Mesenteric fat pad (tissue), 1 donor: ENCODE measurements around the gene PGS1. TPM values are rescaled to one million over a fixed set of nuclear protein-coding genes. Genes with fewer than 3 reads are reported as not detected.

Experiments
- DNase-seq: peaks from one replicate; pipeline ENCODE4 v3.0.0-alpha.2; 2020; ENCODE audit warnings: low spot score
- total RNA-seq: library from RNA; stranded (reverse); fragmentation: NEBNext Ultra II Directional; extraction: Animal tissue kit (Norgen Biotek cat#: 25700); gene quantifications from one replicate; pipeline ENCODE4 v1.2.1, GENCODE V29; 2021
- donor health status: DM: yes; HTN: yes; CAD: no.

PGS1 gene
- total RNA-seq, 1 donor from 2014 or later = 64.0 TPM

- DNase-seq = no peak
These were observed 9.8 kb downstream of the PGS1 start for GRCh38 chr17:78387977-78388941.

- DNase-seq = no peak
These were observed 12.0 kb downstream of the PGS1 start for GRCh38 chr17:78390241-78391050.

GRCh38 chr17:78391051-78391431 lies 12.6 kb downstream of the PGS1 start:
- no peak for DNase-seq

DNA sequence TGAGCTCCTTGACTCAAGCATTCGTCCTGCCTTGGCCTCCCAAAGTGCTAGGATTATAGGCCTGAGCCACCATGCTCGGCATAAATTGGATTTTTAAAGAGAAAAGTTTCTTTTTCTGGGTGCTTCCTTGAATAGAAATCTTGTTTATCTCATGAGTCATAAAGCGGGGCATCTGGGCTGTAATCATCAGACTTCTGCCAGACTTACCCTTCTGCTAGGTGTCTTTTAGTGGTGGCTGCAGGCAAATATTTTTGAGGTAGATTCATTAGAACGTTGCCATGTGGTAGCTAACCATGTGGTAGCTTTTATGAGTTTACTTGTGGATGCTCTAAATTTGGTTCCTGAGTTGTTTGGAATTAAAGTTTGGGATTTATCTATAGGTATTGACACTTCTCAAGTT lies 13.4 kb downstream of the PGS1 start:
- no peak for DNase-seq

DNA sequence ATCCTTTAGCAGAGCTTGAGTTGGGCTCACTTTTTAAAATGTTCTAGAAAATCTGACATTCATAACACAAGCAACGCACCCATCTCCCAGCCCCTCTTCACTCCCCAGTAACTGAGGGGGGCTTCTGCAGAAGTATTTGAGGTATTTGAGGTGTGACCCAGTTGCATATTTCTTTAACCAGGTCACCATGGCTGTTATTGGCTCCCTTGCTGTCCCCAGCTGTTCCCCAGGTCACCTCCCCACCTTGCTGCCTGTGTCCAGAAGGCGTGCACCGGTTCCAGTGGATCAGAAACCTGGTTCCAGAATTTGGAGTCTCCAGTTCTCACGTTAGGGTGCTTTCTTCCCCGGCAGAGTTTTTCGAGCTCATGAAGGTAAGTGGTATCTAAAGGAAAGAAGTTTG lies 13.8 kb downstream of the PGS1 start:
- no peak for DNase-seq

DNA sequence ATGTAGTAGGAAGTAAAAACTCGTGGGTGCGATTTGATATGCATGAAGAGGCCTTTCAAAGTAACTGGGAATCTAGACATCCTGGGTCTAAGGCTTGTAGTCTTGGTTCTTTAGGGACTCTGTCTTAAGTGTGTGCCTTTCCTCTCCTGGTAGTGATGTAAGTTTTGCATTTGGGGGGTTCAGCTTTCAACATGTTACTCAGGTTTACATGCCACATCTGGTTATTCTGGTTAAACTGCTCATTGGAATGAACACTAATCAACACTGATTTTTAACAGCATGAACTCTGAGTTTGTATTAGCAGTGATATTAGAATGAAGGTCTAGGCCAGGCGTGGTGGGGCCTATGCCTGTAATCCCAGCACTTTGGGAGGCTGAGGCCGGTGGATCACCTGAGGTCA lies 15.1 kb downstream of the PGS1 start:
- no peak for DNase-seq

DNA sequence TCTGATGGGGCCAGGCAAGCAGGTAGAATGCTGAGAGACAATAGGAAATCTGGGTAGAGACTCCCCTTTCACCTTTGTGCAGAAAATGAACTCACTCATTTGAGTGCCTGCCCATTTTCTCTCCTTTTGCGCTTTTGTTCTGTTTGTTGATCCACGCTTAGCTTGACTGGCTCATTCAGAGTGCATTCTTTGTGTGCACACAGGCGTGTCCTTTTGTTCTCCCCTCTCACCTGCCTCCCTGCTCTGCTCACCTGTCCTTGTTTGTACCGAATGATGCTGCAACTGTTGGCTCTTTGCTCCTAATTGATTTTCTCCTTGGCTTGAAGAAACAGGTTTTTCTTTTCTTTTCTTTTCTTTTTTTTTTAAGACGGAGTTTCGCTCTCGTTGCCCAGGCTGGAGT lies 15.8 kb downstream of the PGS1 start:
- no peak for DNase-seq

DNA sequence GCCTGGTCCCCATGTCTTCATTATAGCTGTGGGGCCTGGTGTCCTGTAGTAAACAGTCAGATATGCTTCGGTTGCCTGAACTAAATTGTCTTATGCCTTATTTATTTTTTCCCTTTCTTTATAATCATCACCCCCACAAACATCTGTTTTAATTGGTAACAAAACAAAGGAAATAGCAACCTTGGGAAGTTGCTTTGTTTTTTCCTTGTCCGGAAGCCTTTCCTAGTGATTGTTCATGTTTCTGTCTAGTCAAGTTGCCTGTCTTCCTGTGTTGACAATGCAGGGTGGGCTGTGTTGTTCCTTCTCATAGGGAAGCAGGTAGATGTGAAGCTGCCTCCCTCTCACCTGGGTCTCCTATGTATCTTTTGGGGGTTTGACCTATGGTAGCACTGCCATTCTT lies 16.7 kb downstream of the PGS1 start:
- DNase-seq = no peak

DNA sequence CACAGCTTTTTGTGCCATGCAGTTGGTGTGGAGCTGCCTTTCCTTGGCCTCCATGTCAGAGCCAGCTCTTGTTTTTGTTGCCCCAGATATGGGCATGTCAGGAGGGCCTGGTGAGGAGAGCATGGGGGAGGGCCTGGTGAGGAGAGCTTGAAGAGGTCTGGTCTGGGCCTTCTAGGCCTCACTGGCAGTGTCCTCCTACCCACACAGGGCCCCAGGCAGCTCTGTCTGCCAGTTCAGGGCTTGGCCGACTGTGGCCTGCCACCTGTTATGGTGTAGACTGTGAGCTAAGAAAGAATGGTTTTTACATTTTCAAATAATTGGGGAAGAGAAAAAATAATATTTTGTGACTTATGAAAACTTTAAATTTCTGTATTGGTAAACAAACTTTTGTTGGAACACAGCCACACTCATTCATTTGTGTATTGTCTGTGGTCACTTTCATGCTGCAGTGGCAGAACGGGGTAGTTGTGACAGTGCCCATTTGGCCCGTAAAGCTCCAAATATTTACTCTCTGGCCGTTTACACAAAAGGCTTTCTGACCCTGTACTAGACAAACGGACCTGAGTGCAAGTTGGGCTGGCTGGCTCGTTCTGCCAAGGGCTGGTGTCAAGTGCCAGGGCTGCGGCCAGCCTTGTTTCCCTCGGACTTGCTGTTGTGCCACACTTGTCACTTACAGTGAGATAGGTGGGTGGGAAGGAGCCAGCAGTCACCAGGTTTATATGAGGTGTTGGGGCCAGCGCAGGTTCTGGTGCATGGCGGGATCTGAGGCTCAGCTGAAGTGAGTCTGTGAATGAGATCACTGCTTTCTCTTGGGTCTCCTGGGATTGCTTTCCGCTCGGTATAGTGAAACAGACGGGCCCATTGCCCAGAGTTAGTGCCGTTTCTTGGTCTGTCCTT lies 18.2 kb downstream of the PGS1 start:
- no peak for DNase-seq

GRCh38 chr17:78397681-78398101 lies 19.2 kb downstream of the PGS1 start:
- no peak for DNase-seq

DNA sequence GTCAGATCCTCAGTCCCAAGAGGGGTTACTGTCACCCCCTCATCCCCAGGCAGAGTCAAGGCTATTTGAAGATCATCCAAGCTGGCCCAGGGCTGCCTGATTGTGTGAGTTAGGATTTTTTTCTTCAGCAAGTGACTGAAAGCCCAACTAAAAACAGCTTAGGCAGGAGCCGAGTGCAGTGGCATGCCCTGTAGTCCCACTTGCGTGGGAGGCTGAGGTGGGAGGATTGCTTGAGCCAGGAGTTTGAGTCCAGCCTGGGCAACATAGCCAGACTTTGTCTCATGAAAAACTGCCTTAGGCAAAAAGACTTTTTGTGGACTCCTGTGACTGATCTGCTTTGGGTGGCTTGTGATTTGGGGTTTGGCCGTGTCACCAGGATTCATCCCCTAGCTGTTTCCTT lies 19.9 kb downstream of the PGS1 start:
- no peak for DNase-seq

GRCh38 chr17:78399028-78399692 lies 20.7 kb downstream of the PGS1 start:
- no peak for DNase-seq

GRCh38 chr17:78399693-78400144 lies 21.3 kb downstream of the PGS1 start:
- no peak for DNase-seq

- DNase-seq = no peak
These were observed 22.3 kb downstream of the PGS1 start for GRCh38 chr17:78400581-78401240.

DNA sequence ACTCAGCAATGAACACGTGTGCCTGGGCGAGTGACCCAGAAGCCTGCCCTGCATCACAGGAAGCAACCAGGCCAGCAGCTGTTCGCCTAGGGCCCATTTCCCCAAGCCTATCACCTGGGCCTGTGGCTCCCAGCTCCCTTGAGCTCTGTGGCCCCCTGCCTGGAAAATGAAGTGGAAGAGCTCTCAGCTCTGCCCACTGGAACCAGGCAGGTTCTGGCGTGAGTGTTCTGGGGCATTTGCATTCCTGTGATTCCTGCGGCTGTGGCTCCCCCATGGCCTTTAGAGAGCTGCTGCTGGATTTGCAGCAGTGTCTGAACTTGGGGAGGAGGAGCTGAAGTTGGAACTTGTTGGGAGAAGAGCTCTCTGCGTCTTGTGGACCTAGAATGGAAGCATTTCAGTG lies 22.8 kb downstream of the PGS1 start:
- no peak for DNase-seq

GRCh38 chr17:78401891-78402290 lies 23.4 kb downstream of the PGS1 start:
- no peak for DNase-seq

DNA sequence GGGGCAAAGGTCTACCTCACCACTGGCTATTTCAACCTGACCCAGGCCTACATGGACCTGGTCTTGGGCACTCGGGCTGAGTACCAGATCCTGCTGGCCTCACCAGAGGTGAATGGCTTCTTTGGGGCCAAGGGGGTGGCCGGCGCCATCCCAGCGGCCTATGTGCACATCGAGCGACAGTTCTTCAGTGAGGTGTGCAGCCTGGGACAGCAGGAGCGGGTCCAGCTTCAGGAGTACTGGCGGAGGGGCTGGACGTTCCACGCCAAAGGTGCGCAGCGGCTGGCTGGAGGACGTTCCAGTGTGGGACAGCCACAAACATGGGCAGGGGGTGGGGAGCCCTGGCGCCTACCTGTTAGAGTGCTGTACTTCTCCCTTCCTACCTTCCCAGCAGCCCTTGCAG lies 25.4 kb downstream of the PGS1 start:
- no peak for DNase-seq

DNA sequence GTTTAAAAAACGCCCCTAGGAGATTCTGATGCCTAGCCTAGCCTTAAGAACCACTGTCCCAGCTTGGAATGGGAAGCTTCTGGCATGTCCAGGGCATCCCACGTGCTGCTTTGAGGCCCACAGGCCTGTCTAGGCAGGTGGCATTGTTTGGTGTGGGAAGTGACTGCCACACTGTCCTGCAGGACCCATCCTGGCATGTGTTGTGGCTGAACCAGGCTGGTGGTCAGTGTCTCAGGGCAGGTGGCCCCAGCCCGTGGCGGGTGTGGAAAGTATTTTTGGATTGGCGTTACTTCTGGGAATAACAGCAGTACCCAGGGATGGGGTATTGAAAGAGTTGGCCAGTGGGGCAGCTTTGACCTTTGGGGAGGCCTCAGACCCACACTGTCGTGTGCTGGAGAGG lies 27.9 kb downstream of the PGS1 start:
- DNase-seq = no peak

DNA sequence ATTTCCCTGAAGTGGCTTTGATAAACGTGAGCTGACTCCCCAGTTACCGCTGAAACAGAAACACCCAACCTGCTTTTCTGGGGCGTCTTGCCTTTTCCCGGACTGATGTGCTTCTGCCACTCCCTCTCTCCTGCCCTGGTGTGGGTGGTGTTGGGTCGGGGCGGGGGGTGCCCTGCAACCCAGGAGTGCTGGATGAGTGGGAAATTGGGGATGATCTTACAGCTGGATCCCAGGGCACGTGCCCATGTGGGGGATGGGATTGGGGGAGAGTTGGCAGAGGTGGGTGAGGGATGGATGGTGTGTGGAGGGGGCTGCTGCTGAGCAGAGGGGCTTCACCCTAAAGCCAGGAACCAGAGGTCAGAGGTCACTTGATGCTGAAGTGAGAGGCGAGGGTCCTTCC lies 28.5 kb downstream of the PGS1 start:
- no peak for DNase-seq

GRCh38 chr17:78407387-78408000 lies 29.0 kb downstream of the PGS1 start:
- no peak for DNase-seq
